Measurements from ENCODE around the gene RGS18.
"Not testable (repeated sequence)": the region's sequence is repeated elsewhere in the genome, so short reads cannot be mapped to it uniquely, and the experiment has no call there.

The RGS18 gene

DNA sequence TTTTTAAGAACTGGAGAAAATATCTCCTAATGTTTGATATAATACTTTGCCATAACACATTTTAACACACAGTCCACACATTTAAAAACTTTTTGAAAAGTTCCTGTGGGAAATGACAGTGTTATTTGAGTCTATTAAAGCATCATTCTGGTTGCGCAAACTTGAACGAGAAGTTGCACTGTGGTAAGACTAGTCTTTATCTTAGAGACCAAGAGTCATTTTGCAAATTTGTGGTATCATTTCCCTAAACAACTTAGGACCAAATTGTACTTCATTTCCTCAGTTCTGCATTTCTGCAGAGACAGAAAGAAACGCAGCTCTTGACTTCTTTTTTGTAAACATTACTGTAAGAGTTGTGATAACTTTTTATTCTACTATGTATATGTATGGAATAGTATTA, at the start of gene RGS18:
RGS18 (plus strand) TSS at position 282 of the 400 bp plus-strand sequence. CDS start 176 bp downstream, outside the sequence.
- DNase-seq (ENCODE audit: low read depth in 3 of 3, low spot score in 1 of 3): no peak

GRCh38 chr1:192109576-192109975, 48.7 kb upstream of the RGS18 start:
- no peak for DNase-seq (ENCODE audit: low read depth in 3 of 3, low spot score in 1 of 3)

DNA sequence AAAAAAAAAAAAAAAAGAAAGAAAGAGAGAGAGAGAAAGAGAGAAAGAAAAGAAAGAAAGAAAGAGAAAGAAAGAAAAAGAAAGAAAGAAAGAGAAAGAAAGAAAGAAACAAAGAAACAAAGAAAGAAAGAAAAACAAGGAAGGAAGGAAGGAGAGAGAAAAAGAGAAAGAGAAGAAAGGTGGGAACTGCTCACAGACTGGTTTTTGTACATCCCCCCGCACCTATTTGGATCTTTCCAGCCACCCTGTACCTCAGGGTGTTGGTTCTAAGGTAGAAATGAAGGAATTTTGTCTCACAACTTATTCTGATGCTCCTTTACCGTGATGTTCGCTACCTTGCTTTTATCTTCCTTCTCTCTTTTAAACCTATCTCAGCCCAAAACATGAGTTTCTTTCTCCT, 43.3 kb upstream of the RGS18 start:
- DNase-seq (ENCODE audit: low read depth in 3 of 3, low spot score in 1 of 3): no peak

DNA sequence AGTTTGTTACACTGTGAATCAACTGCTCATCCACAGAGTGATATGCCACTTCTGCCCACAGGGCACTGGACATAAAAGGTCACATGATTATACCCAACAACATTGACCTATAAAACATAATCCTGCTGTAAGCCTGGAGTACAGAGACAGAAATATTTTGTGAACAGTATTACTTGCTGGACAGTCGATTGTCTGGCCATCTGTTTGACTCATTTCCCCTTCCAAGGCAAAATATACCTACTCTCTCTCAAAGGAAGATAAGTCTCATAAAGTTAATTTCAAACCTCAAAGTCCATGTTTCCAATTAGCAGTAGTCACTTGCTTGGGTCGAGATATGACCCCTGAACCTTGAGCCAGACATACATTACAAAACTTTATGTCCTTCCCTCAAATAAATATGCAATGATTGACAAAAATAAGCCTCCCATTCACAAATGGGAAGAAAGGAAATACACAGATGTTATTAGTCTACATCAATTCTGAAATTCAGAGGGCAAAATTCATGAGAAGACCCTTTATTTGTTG, 39.3 kb upstream of the RGS18 start:
- DNase-seq (ENCODE audit: low read depth in 3 of 3, low spot score in 1 of 3): no peak

DNA sequence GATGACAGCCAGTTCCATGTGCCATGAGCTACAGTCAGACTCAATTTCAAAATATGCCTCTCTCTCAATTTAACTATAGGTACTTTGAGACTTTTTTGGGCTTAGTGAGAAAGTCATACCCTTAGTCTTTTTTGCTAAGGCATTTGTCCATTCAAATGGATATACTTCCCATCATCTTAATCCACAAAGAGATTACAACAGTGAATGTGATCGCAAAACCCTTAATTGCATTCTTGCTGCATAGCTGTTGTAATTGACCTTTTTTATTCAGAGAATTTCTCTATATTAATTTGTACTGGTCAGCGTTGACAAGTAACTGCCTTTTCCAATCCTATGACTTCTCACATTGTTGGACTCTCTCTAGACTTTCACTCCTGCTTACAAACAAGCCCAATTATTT, 38.6 kb upstream of the RGS18 start:
- DNase-seq (ENCODE audit: low read depth in 3 of 3, low spot score in 1 of 3): no peak

GRCh38 chr1:192122668-192123067, 35.6 kb upstream of the RGS18 start:
- no peak for DNase-seq (ENCODE audit: low read depth in 3 of 3, low spot score in 1 of 3)

GRCh38 chr1:192123212-192123611, 35.0 kb upstream of the RGS18 start:
- DNase-seq (ENCODE audit: low read depth in 3 of 3, low spot score in 1 of 3): no peak

DNA sequence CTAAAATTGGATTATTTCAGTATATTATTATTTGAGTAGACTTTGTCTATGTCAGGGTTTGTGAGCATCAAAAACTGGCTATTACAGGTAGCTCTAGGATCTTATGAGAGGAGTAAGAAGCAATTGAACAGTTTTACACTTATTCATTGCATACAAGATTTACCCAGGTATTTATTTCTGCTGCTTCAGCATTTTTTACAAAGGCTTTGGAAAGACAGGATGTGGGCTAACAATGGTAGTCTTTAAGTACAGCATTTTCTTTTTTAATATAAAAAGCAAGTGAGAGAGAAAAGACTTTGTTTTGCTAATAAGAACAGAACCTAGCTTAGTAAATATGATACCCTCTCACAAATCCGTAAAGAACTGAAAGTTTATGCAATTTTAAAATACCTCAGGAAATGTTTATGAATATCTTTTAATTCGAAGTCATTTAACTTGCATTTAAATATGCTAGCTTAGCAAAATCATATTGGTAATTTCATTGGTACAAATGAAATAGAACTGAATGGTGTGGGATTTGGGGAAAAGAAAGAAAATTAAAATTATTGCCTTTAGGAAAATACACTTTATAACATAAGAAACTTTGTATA, 32.1 kb upstream of the RGS18 start:
- DNase-seq (ENCODE audit: low read depth in 3 of 3, low spot score in 1 of 3): no peak

DNA sequence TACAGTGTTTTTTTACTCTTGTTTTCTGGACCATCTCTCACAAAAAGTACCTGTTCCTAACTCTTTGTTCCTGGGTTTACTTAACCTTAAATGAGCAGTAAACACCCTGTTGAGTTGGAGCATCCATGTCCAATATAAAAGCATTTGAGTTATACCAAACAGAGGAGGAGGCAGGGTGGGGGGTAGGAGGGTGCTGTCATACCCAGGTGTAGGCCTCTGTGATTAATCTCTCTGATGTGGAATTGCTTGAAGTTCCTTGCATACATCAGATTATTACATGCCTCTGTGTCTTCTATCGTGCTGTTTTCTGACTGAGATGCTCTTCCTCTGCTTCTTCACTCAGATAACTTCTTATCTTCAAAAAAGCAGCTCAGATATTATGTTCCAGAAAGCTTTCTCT, 28.1 kb upstream of the RGS18 start:
- no peak for DNase-seq (ENCODE audit: low read depth in 3 of 3, low spot score in 1 of 3)

DNA sequence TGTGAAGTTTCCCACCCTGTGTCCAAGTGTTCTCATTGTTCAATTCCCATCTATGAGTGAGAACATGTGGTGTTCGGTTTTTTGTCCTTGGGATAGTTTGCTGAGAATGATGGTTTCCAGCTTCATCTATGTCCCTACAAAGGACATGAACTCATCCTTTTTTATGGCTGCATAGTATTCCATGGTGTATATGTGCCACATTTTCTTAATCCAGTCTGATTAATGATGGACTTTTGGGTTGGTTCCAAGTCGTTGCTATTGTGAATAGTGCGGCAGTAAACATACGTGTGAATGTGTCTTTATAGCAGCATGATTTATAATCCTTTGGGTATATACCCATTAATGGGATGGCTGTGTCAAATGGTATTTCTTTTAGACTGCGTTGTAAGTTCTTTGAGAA, 27.4 kb upstream of the RGS18 start:
- DNase-seq (ENCODE audit: low read depth in 3 of 3, low spot score in 1 of 3): not testable (repeated sequence)

DNA sequence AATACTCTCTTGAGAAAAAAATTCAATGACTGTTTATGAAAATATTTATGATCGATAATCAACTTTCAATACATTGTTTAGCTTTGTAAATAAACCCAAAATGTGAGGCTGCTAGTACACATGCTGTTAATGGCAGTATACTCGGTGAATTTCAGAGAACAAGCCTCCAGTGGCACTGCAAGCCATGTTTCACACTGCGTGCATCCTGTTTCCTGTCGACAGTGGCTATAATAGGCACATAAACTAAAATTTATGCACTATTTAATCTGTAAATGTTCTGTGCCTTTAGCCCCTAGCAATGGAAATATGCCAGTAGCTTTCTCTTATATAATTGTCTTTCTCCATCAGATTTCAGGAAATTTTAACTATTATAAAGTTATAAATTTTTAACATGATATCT, 26.3 kb upstream of the RGS18 start:
- no peak for DNase-seq (ENCODE audit: low read depth in 3 of 3, low spot score in 1 of 3)

DNA sequence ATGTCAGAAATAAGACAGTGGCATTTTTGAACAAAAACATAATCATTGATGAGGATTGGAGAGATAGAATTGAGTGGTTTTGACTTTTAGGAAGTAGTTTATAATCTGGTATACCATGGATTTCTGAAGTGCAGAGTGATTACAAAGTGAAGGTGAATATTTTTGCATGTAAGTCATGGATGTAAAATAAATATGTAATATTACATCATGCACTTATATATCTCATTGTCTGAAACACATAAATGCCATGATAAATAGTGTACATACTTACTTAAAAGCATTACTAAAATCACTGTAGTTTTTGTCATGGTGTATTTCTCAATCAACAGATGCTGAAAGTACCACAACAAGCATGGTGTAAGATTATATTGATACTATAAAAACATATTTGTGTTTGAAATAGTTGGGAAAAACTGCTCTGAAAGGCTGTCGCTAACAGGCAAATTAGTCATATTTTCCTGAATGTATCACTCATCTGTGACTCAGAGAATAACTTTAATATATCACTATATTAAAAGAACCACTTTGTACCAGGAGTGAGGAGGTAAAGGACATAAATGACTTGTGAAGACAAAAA, 24.8 kb upstream of the RGS18 start:
- DNase-seq (ENCODE audit: low read depth in 3 of 3, low spot score in 1 of 3): no peak

- DNase-seq (ENCODE audit: low read depth in 3 of 3, low spot score in 1 of 3): no peak
Observed at GRCh38 chr1:192140382-192140781, 17.9 kb upstream of the RGS18 start.

GRCh38 chr1:192147221-192147620, 11.0 kb upstream of the RGS18 start:
- DNase-seq (ENCODE audit: low read depth in 3 of 3, low spot score in 1 of 3): no peak

DNA sequence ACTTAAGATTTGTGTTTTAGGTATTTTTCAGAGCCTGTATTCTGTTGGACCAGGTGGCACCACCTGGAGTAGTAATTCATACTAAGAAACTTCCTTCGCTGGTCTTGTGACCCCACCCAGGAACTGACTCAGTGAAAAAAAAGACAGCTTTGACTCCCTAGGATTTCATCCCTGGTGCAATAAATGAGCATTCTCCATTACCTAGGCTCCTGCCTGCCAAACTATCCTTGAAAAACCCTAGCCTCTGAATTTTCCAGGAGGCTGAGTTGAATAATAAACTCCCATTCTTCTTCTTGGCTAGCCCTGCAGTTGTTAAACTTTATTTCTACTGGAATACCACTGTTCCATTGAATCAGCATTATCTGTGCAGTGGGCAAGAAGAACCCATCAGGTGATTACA, 10.6 kb upstream of the RGS18 start:
- no peak for DNase-seq (ENCODE audit: low read depth in 3 of 3, low spot score in 1 of 3)

DNA sequence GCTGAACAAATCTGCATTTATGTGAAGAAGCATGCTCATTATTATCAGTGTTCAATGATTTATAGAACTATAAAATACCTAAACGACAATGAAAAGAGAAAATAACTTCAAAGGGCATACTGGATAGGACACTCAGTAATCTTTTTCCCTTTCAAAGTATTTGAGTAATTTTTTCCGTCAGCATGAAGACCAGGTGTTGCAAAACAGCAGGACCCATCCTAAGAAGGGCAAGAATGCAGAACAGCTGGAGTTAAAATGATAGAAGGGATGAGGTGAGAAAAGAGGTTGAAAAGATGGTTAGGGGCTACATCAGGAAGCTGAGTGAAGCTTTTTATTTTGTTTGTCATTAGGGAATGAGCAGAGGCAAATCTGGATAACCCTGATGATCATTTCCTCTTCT, 7.1 kb upstream of the RGS18 start:
- no peak for DNase-seq (ENCODE audit: low read depth in 3 of 3, low spot score in 1 of 3)

DNA sequence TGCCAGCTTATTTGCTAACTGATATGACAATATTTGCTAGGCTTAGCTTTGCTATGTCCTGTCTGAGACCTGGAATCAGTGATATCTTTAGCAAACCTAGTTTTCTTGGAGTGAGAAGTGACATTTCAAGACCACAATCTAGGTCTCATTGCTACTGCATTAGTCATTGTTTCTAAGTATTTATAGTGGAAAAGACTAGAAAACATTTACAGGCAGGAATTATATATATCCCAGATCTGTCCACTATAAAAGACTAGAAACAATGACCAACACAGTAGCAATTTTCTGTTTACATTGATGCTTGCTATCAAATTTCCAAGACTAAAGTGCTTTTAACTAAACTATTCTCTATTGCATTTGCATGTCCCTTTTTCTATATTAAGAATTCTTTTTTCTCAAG, 5.0 kb upstream of the RGS18 start:
- no peak for DNase-seq (ENCODE audit: low read depth in 3 of 3, low spot score in 1 of 3)

GRCh38 chr1:192157067-192157466, 1.2 kb upstream of the RGS18 start:
- DNase-seq (ENCODE audit: low read depth in 3 of 3, low spot score in 1 of 3): no peak

DNA sequence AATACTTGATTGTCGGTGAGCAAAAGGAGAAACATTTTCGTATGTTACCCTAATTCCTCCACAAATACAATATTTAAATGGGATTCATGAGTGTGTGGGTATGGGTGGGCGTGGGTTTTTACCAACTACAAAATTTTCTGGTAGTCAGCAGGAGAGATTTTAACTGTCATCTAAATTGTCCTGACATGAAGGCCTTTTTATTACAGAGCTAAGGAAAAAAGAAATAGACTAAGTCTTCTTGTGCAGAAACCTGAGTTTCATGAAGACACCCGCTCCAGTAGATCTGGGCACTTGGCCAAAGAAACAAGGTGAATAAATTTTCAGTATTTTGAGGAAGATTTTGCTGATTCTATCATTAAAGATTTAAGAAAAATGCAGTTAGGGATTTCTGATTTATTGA, 752 bp downstream of the RGS18 start:
- DNase-seq (ENCODE audit: low read depth in 3 of 3, low spot score in 1 of 3): no peak

- no peak for DNase-seq (ENCODE audit: low read depth in 3 of 3, low spot score in 1 of 3)
Observed at GRCh38 chr1:192159781-192160180, 1.5 kb downstream of the RGS18 start.

- no peak for DNase-seq (ENCODE audit: low read depth in 3 of 3, low spot score in 1 of 3)
Observed at GRCh38 chr1:192160196-192160595, 1.9 kb downstream of the RGS18 start.

GRCh38 chr1:192161976-192162375, 3.7 kb downstream of the RGS18 start:
- DNase-seq (ENCODE audit: low read depth in 3 of 3, low spot score in 1 of 3): no peak

DNA sequence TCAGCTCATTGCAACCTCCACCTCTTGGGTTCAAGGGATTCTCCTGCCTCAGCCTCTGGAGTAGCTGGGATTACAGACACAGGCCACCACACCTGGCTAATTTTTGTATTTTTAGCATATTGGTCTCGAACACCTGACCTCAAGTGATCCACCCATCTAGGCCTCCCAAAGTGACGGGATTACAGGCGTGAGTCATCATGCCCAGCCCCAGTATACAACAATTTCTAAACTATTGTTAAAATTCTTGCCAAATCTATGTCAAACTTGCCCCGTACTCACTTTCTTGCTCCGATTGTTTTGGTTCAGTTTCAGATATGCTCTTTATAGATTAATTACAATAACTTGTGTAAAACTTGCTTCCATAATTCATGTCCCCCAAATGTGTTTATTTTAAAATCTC, 4.1 kb downstream of the RGS18 start:
- no peak for DNase-seq (ENCODE audit: low read depth in 3 of 3, low spot score in 1 of 3)
